SK-N-SH (cell line): ENCODE measurements around the gene IMMT. TPM values are rescaled to one million over a fixed set of nuclear protein-coding genes. Genes with fewer than 3 reads are reported as not detected.

Experiments
- CTCF ChIA-PET: fragments of 300-600, 350-600 bp; formaldehyde crosslinking; extraction: SDS; loops from one replicate; lab custom pipeline; 2021; lab: Yijun Ruan, JAX
- POLR2A ChIA-PET: fragments of 350-600 bp; sonication (Branson Sonifier 250); formaldehyde crosslinking; extraction: SDS; loops from one replicate; lab custom pipeline; 2020; ENCODE audit warnings: antibody characterized with exemption, inconsistent platforms; lab: Yijun Ruan, JAX
- DNase-seq: peaks from one replicate; pipeline ENCODE4 v3.0.0; 2012
- H2AFZ ChIP-seq: fragments of 200-600 bp; sonication (generic); 2 replicates; pipeline ENCODE4 v1.8.1; 2016; ENCODE audit warnings: antibody characterized with exemption, mild to moderate bottlenecking, low read depth
- H3F3A ChIP-seq: fragments of 200-600 bp; sonication (generic); replicated peaks from 2 replicates; pipeline ENCODE3; 2016; ENCODE audit warnings: antibody characterized with exemption, mild to moderate bottlenecking; ENCODE audit not compliant: insufficient read depth
- H3K27ac ChIP-seq, 2 experiments: fragments of 200-500 bp in 1 of 2; fragments of 200-600 bp in 1 of 2; sonication (Bioruptor generic) in 1 of 2; sonication (generic), shearing (Covaris generic) in 1 of 2; 2 replicates each; pipeline versions ENCODE4 v1.5.1 to v1.6.1; 2014 to 2016; ENCODE audit warnings: low read depth in 2 of 2, inconsistent platforms in 1 of 2, low read length in 1 of 2, mild to moderate bottlenecking in 1 of 2, mixed read lengths in 1 of 2
- H3K27me3 ChIP-seq: fragments of 200-600 bp; sonication (generic), shearing (Covaris generic); 2 replicates; pipeline ENCODE4 v1.6.1; 2016; ENCODE audit warnings: mixed run types; ENCODE audit not compliant: insufficient read depth
- H3K36me3 ChIP-seq, 2 experiments: fragments of 200-500 bp in 1 of 2; fragments of 200-600 bp in 1 of 2; sonication (Bioruptor generic) in 1 of 2; sonication (generic) in 1 of 2; replicated peaks in 1 of 2; 2 replicates each; pipeline versions ENCODE3 to v1.5.1; 2014 to 2016; ENCODE audit warnings: low read length in 1 of 2, mild to moderate bottlenecking in 1 of 2; ENCODE audit not compliant: insufficient read depth in 2 of 2, control insufficient read depth in 1 of 2
- H3K4me1 ChIP-seq, 2 experiments: fragments of 200-500 bp in 1 of 2; fragments of 200-600 bp in 1 of 2; sonication (Bioruptor generic) in 1 of 2; sonication (generic), shearing (Covaris generic) in 1 of 2; 2 replicates each; pipeline versions ENCODE4 v1.5.1 to v1.6.1; 2014 to 2016; ENCODE audit warnings: low read depth in 1 of 2, low read length in 1 of 2, mixed run types in 1 of 2; ENCODE audit not compliant: insufficient read depth in 2 of 2, control insufficient read depth in 1 of 2
- H3K4me2 ChIP-seq: fragments of 200-600 bp; sonication (generic), shearing (Covaris generic); 2 replicates; pipeline ENCODE4 v1.6.1; 2017; ENCODE audit warnings: mixed run types
- H3K4me3 ChIP-seq, 2 experiments: fragments of 200-500 bp in 1 of 2; fragments of 200-600 bp in 1 of 2; sonication (Bioruptor generic) in 1 of 2; sonication (generic), shearing (Covaris generic) in 1 of 2; 2 replicates each; pipeline versions ENCODE4 v1.5.1 to v1.8.1; 2014 to 2016; ENCODE audit warnings: low read depth in 2 of 2, inconsistent platforms in 1 of 2, low read length in 1 of 2, mild to moderate bottlenecking in 1 of 2, mixed read lengths in 1 of 2, moderate library complexity in 1 of 2
- H3K79me2 ChIP-seq: fragments of 200-600 bp; sonication (generic); 2 replicates; pipeline ENCODE4 v1.8.1; 2017; ENCODE audit warnings: mild to moderate bottlenecking; ENCODE audit not compliant: insufficient read depth
- H3K9ac ChIP-seq: fragments of 200-600 bp; sonication (generic); 2 replicates; pipeline ENCODE4 v1.6.1; 2017; ENCODE audit warnings: mixed run types
- H3K9me2 ChIP-seq: fragments of 200-600 bp; sonication (generic); 2 replicates; pipeline ENCODE4 v1.6.1; 2017; ENCODE audit warnings: mixed run types
- H3K9me3 ChIP-seq: fragments of 200-600 bp; sonication (generic); 2 replicates; pipeline ENCODE4 v1.6.1; 2017; ENCODE audit warnings: mixed run types, mild to moderate bottlenecking, moderate library complexity
- H4K20me1 ChIP-seq: fragments of 200-600 bp; sonication (generic); 2 replicates; pipeline ENCODE4 v1.6.1; 2017; ENCODE audit warnings: mild to moderate bottlenecking, mixed run types; ENCODE audit not compliant: insufficient read depth
- CHD2 ChIP-seq: fragments of 150-350 bp; IDR thresholded peaks from 2 replicates; pipeline ENCODE4 v1.6.1; 2018; ENCODE audit warnings: low read length; ENCODE audit not compliant: partially characterized antibody
- FOXJ3 ChIP-seq: sonication (generic); formaldehyde crosslinking; IDR thresholded peaks from 2 replicates; pipeline ENCODE4 v1.5.1; 2020; ENCODE audit warnings: mild to moderate bottlenecking, missing genetic modification reagents
- GABPA ChIP-seq: IDR thresholded peaks from 2 replicates; pipeline ENCODE4 v1.4.0; 2012; ENCODE audit warnings: low read depth, mild to moderate bottlenecking
- GATA2 ChIP-seq: sonication (generic); formaldehyde crosslinking; IDR thresholded peaks from 2 replicates; pipeline ENCODE4 v1.5.0; 2020; ENCODE audit warnings: mild to moderate bottlenecking, missing genetic modification reagents
- IRF3 ChIP-seq: fragments of 150-350 bp; IDR thresholded peaks from 2 replicates; pipeline ENCODE4 v1.6.1; 2016; ENCODE audit warnings: mild to moderate bottlenecking, low read depth, low read length
- MEF2A ChIP-seq: IDR thresholded peaks from 2 replicates; pipeline ENCODE4 v1.4.0; 2012; ENCODE audit warnings: low read depth, borderline replicate concordance
- NRF1 ChIP-seq: IDR thresholded peaks from 2 replicates; pipeline ENCODE4 v1.6.1; 2012; ENCODE audit warnings: low read depth, mild to moderate bottlenecking, low read length
- RFX5 ChIP-seq: IDR thresholded peaks from 2 replicates; pipeline ENCODE4 v1.6.1; 2012; ENCODE audit warnings: mild to moderate bottlenecking, improper control_type of control experiment, low read length
- SMC3 ChIP-seq: IDR thresholded peaks from 2 replicates; pipeline ENCODE4 v1.6.1; 2012; ENCODE audit warnings: low read depth, low read length, improper control_type of control experiment
- TAF1 ChIP-seq: IDR thresholded peaks from 2 replicates; pipeline ENCODE4 v1.6.1; 2012; ENCODE audit warnings: low read depth, mild to moderate bottlenecking, low read length, moderate library complexity, borderline replicate concordance
- TEAD4 ChIP-seq: IDR thresholded peaks from 2 replicates; pipeline ENCODE4 v1.4.0; 2012; ENCODE audit warnings: mild to moderate bottlenecking, borderline replicate concordance; ENCODE audit not compliant: insufficient read depth
- USF2 ChIP-seq: fragments of 150-350 bp; IDR thresholded peaks from 2 replicates; pipeline ENCODE4 v1.6.1; 2017; ENCODE audit warnings: antibody characterized with exemption, low read length, low read depth, borderline replicate concordance
- YY1 ChIP-seq: IDR thresholded peaks from 2 replicates; pipeline ENCODE4 v1.4.0; 2012; ENCODE audit warnings: low read depth, mild to moderate bottlenecking
- WGBS: methylation state at CpG from one replicate; pipeline ENCODE4 v1.1.6; 2017; ENCODE audit warnings: low lambda C conversion rate; 5-methylcytosine and 5-hydroxymethylcytosine counted together
- polyA plus RNA-seq, 3 experiments: library from polyadenylated mRNA; depleted of rRNA; stranded (reverse); fragments of >200 nt; gene quantifications; 2 replicates each; pipeline ENCODE4 v1.2.3, GENCODE V29; 2012
- TF ChIP-seq, protein P1 (sequence below): IDR thresholded peaks from 2 replicates; pipeline ENCODE4 v1.6.1; 2012; ENCODE audit warnings: mild to moderate bottlenecking, low read depth, low read length, moderate library complexity
- TF ChIP-seq, protein P2 (sequence below): fragments of 200-600 bp; sonication (generic); IDR thresholded peaks from 2 replicates; pipeline ENCODE4 v1.6.1; 2017; ENCODE audit warnings: antibody characterized with exemption, mild to moderate bottlenecking, moderate library complexity

The IMMT gene
- polyA plus RNA-seq, 1 of the 3 experiments (the other 2 are of a cell fraction) = 36.3 TPM

DNA sequence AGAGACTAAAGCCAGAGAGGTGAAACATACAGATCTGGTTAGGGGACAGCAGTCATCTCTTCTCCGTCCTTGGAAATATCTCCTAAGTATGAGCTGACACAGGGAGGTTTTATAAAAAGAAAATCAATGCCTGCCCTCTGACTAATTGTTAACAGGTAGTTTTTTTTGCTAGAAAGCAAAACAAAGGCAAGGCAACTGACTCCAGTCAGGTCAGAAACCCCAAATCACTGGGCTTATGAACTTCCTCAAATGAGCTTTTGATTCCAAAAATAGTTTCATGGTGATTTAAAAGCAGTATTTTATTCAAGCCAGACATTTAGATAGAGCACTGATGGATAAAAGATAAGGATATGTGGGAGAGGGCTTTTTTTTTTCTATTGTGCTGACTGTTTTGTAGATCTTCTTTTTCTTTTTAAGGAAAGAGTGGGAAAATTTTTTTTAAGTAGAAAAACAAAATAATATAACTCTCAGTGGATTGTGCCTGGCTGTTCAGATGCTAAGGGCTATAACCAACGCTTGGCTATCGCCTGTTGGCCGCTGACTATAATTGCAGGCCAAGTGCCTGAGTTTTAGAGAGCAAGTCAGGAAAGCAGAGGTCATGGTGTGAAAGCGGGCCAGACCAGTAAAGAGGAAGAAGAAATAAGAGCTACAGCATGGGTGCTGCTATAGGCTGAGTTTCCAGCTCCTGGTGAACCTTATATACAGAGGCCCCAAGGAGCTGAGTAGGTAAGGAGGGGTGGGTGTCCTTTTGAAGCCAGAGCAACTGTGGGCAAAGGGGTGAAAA lies 48.9 kb upstream of the IMMT start:
- no peaks in the 10 kb centered on the region for H3K9me3 ChIP-seq
- no peaks in the 10 kb centered on the region for H3K36me3 ChIP-seq
- no peak overlapping the region for H3K27ac ChIP-seq
- peaks cover 0 to 4% of the 10 kb centered on the region in 2 experiments; a peak in 1 of 4 replicates for H3K4me1 ChIP-seq
- TF ChIP-seq MEF2A (no peak), TAF1 (no peak), FOXJ3 (CRISPR knock-in tag) (no peak), YY1 (no peak), USF2 (no peak), GATA2 (CRISPR knock-in tag) (no peak), CHD2 (no peak), NRF1 (no peak), TEAD4 (no peak), SMC3 (no peak), IRF3 (no peak), RFX5 (no peak), GABPA (no peak)
- TF ChIP-seq, protein P1, sequence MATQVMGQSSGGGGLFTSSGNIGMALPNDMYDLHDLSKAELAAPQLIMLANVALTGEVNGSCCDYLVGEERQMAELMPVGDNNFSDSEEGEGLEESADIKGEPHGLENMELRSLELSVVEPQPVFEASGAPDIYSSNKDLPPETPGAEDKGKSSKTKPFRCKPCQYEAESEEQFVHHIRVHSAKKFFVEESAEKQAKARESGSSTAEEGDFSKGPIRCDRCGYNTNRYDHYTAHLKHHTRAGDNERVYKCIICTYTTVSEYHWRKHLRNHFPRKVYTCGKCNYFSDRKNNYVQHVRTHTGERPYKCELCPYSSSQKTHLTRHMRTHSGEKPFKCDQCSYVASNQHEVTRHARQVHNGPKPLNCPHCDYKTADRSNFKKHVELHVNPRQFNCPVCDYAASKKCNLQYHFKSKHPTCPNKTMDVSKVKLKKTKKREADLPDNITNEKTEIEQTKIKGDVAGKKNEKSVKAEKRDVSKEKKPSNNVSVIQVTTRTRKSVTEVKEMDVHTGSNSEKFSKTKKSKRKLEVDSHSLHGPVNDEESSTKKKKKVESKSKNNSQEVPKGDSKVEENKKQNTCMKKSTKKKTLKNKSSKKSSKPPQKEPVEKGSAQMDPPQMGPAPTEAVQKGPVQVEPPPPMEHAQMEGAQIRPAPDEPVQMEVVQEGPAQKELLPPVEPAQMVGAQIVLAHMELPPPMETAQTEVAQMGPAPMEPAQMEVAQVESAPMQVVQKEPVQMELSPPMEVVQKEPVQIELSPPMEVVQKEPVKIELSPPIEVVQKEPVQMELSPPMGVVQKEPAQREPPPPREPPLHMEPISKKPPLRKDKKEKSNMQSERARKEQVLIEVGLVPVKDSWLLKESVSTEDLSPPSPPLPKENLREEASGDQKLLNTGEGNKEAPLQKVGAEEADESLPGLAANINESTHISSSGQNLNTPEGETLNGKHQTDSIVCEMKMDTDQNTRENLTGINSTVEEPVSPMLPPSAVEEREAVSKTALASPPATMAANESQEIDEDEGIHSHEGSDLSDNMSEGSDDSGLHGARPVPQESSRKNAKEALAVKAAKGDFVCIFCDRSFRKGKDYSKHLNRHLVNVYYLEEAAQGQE = no peak
- TF ChIP-seq, protein P2, sequence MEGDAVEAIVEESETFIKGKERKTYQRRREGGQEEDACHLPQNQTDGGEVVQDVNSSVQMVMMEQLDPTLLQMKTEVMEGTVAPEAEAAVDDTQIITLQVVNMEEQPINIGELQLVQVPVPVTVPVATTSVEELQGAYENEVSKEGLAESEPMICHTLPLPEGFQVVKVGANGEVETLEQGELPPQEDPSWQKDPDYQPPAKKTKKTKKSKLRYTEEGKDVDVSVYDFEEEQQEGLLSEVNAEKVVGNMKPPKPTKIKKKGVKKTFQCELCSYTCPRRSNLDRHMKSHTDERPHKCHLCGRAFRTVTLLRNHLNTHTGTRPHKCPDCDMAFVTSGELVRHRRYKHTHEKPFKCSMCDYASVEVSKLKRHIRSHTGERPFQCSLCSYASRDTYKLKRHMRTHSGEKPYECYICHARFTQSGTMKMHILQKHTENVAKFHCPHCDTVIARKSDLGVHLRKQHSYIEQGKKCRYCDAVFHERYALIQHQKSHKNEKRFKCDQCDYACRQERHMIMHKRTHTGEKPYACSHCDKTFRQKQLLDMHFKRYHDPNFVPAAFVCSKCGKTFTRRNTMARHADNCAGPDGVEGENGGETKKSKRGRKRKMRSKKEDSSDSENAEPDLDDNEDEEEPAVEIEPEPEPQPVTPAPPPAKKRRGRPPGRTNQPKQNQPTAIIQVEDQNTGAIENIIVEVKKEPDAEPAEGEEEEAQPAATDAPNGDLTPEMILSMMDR = no peak
- H3K27me3 ChIP-seq = no peaks in the 10 kb centered on the region
- no peak overlapping the region for H3K4me2 ChIP-seq
- H3K9ac ChIP-seq = no peak overlapping the region
- no peak overlapping the region for H2AFZ ChIP-seq
- no peaks in the 10 kb centered on the region for H3F3A ChIP-seq
- no peak for DNase-seq
- H3K79me2 ChIP-seq = no peaks in the 10 kb centered on the region
- H3K4me3 ChIP-seq = no peak overlapping the region
- CTCF ChIA-PET = no interaction called here
- H4K20me1 ChIP-seq = no peaks in the 10 kb centered on the region
- WGBS = 84% methylated on average over 5 of the region's 5 CpGs
- POLR2A ChIA-PET = no interaction called here
- no peaks in the 10 kb centered on the region for H3K9me2 ChIP-seq
